C4-2B (cell line): ENCODE data around the gene CAMK1G.

ENCODE experiments used
- CTCF ChIP-seq: fragments of 450-650 bp; conservative IDR thresholded peaks from 2 replicates; pipeline ENCODE4 v1.5.1; 2017; ENCODE audit warnings: mild to moderate bottlenecking
- ZFX ChIP-seq: fragments of 450-650 bp; IDR thresholded peaks from 2 replicates; pipeline ENCODE4 v1.6.1; 2017

GRCh38 chr1:209585672-209586071, 2.2 kb downstream of the CAMK1G start:
- no peak for TF ChIP-seq CTCF
- no peak for TF ChIP-seq ZFX
